Measurements from ENCODE around the gene SPPL2B.

The SPPL2B gene

GRCh38 chr19:2333027-2333806, 4.7 kb downstream of the SPPL2B start:
- H3K27ac ChIP-seq (ENCODE audit: low read length), result no peak overlapping the region
- no peaks in the 10 kb centered on the region for H3K27me3 ChIP-seq (ENCODE audit: control insufficient read depth in 1 of 2, insufficient read depth in 2 of 2, low read length in 2 of 2)
- H3K4me3 ChIP-seq (ENCODE audit: low read length in 2 of 2), result no peak overlapping the region
- no peaks in the 10 kb centered on the region for H3K9me3 ChIP-seq (ENCODE audit: control insufficient read depth in 2 of 2, low read length in 2 of 2)
- no peaks in the 10 kb centered on the region for H3K36me3 ChIP-seq (ENCODE audit: control insufficient read depth in 2 of 2, insufficient read depth in 2 of 2, low read length in 2 of 2)
- peaks cover 36% of the 10 kb centered on the region for H3K4me1 ChIP-seq (ENCODE audit: control insufficient read depth, insufficient read depth, low read length)
- no peak overlapping the region for H3K9ac ChIP-seq (ENCODE audit: low read length in 2 of 2)

- Histone ChIP-seq H3K4me1 (ENCODE audit: control insufficient read depth, insufficient read depth, low read length) (peaks cover 36% of the 10 kb centered on the region), H3K27me3 (ENCODE audit: control insufficient read depth in 1 of 2, insufficient read depth in 2 of 2, low read length in 2 of 2) (no peaks in the 10 kb centered on the region), H3K36me3 (ENCODE audit: control insufficient read depth in 2 of 2, insufficient read depth in 2 of 2, low read length in 2 of 2) (no peaks in the 10 kb centered on the region), H3K4me3 (ENCODE audit: low read length in 2 of 2) (no peak overlapping the region), H3K9me3 (ENCODE audit: control insufficient read depth in 2 of 2, low read length in 2 of 2) (no peaks in the 10 kb centered on the region), H3K9ac (ENCODE audit: low read length in 2 of 2) (no peak overlapping the region), H3K27ac (ENCODE audit: low read length) (no peak overlapping the region)
These were observed 5.3 kb downstream of the SPPL2B start for GRCh38 chr19:2333807-2334211.

GRCh38 chr19:2334426-2334825, 5.9 kb downstream of the SPPL2B start:
- no peaks in the 10 kb centered on the region for H3K9me3 ChIP-seq (ENCODE audit: control insufficient read depth in 2 of 2, low read length in 2 of 2)
- no peak overlapping the region for H3K27ac ChIP-seq (ENCODE audit: low read length)
- H3K9ac ChIP-seq (ENCODE audit: low read length in 2 of 2), result no peak overlapping the region
- H3K36me3 ChIP-seq (ENCODE audit: control insufficient read depth in 2 of 2, insufficient read depth in 2 of 2, low read length in 2 of 2), result no peaks in the 10 kb centered on the region
- no peak overlapping the region for H3K4me3 ChIP-seq (ENCODE audit: low read length in 2 of 2)
- peaks cover 30% of the 10 kb centered on the region for H3K4me1 ChIP-seq (ENCODE audit: control insufficient read depth, insufficient read depth, low read length)
- no peaks in the 10 kb centered on the region for H3K27me3 ChIP-seq (ENCODE audit: control insufficient read depth in 1 of 2, insufficient read depth in 2 of 2, low read length in 2 of 2)

GRCh38 chr19:2334986-2335846, 6.7 kb downstream of the SPPL2B start:
- Histone ChIP-seq H3K36me3 (ENCODE audit: control insufficient read depth in 2 of 2, insufficient read depth in 2 of 2, low read length in 2 of 2) (no peaks in the 10 kb centered on the region), H3K9me3 (ENCODE audit: control insufficient read depth in 2 of 2, low read length in 2 of 2) (no peaks in the 10 kb centered on the region), H3K4me1 (ENCODE audit: control insufficient read depth, insufficient read depth, low read length) (peaks cover 26% of the 10 kb centered on the region)

GRCh38 chr19:2335848-2336247, 7.4 kb downstream of the SPPL2B start:
- Histone ChIP-seq H3K9me3 (ENCODE audit: control insufficient read depth in 2 of 2, low read length in 2 of 2) (no peaks in the 10 kb centered on the region), H3K27ac (ENCODE audit: low read length) (no peak overlapping the region), H3K27me3 (ENCODE audit: control insufficient read depth in 1 of 2, insufficient read depth in 2 of 2, low read length in 2 of 2) (no peaks in the 10 kb centered on the region), H3K9ac (ENCODE audit: low read length in 2 of 2) (no peak overlapping the region), H3K36me3 (ENCODE audit: control insufficient read depth in 2 of 2, insufficient read depth in 2 of 2, low read length in 2 of 2) (no peaks in the 10 kb centered on the region), H3K4me3 (ENCODE audit: low read length in 2 of 2) (no peak overlapping the region), H3K4me1 (ENCODE audit: control insufficient read depth, insufficient read depth, low read length) (peaks cover 20% of the 10 kb centered on the region)

More at GRCh38 chr19:2334986-2335846, 6.7 kb downstream of the SPPL2B start:
- Histone ChIP-seq H3K27ac (ENCODE audit: low read length) (no peak overlapping the region), H3K4me3 (ENCODE audit: low read length in 2 of 2) (no peak overlapping the region), H3K9ac (ENCODE audit: low read length in 2 of 2) (no peak overlapping the region), H3K27me3 (ENCODE audit: control insufficient read depth in 1 of 2, insufficient read depth in 2 of 2, low read length in 2 of 2) (no peaks in the 10 kb centered on the region)

GRCh38 chr19:2336528-2337328, 8.2 kb downstream of the SPPL2B start:
- H3K4me3 ChIP-seq (ENCODE audit: low read length in 2 of 2), result no peak overlapping the region
- H3K9ac ChIP-seq (ENCODE audit: low read length in 2 of 2), result no peak overlapping the region
- H3K27ac ChIP-seq (ENCODE audit: low read length), result no peak overlapping the region
- no peaks in the 10 kb centered on the region for H3K27me3 ChIP-seq (ENCODE audit: control insufficient read depth in 1 of 2, insufficient read depth in 2 of 2, low read length in 2 of 2)
- H3K4me1 ChIP-seq (ENCODE audit: control insufficient read depth, insufficient read depth, low read length), result peaks cover 11% of the 10 kb centered on the region
- no peaks in the 10 kb centered on the region for H3K9me3 ChIP-seq (ENCODE audit: control insufficient read depth in 2 of 2, low read length in 2 of 2)
- H3K36me3 ChIP-seq (ENCODE audit: control insufficient read depth in 2 of 2, insufficient read depth in 2 of 2, low read length in 2 of 2), result peaks cover 0 to 2% of the 10 kb centered on the region in 2 donors

GRCh38 chr19:2337329-2337707, 8.8 kb downstream of the SPPL2B start:
- Histone ChIP-seq H3K27ac (ENCODE audit: low read length) (no peak overlapping the region), H3K4me3 (ENCODE audit: low read length in 2 of 2) (no peak overlapping the region), H3K36me3 (ENCODE audit: control insufficient read depth in 2 of 2, insufficient read depth in 2 of 2, low read length in 2 of 2) (peaks cover 0 to 2% of the 10 kb centered on the region in 2 donors), H3K4me1 (ENCODE audit: control insufficient read depth, insufficient read depth, low read length) (peaks cover 5% of the 10 kb centered on the region), H3K9ac (ENCODE audit: low read length in 2 of 2) (no peak overlapping the region), H3K9me3 (ENCODE audit: control insufficient read depth in 2 of 2, low read length in 2 of 2) (no peaks in the 10 kb centered on the region), H3K27me3 (ENCODE audit: control insufficient read depth in 1 of 2, insufficient read depth in 2 of 2, low read length in 2 of 2) (no peaks in the 10 kb centered on the region)

- H3K27ac ChIP-seq (ENCODE audit: low read length), result no peak overlapping the region
- peaks cover 0 to 2% of the 10 kb centered on the region in 2 donors for H3K36me3 ChIP-seq (ENCODE audit: control insufficient read depth in 2 of 2, insufficient read depth in 2 of 2, low read length in 2 of 2)
- H3K9ac ChIP-seq (ENCODE audit: low read length in 2 of 2), result no peak overlapping the region
- H3K27me3 ChIP-seq (ENCODE audit: control insufficient read depth in 1 of 2, insufficient read depth in 2 of 2, low read length in 2 of 2), result no peaks in the 10 kb centered on the region
- H3K4me3 ChIP-seq (ENCODE audit: low read length in 2 of 2), result no peak overlapping the region
- H3K4me1 ChIP-seq (ENCODE audit: control insufficient read depth, insufficient read depth, low read length), result no peaks in the 10 kb centered on the region
- no peaks in the 10 kb centered on the region for H3K9me3 ChIP-seq (ENCODE audit: control insufficient read depth in 2 of 2, low read length in 2 of 2)
These were observed 9.7 kb downstream of the SPPL2B start for GRCh38 chr19:2338055-2338615.

- H3K27me3 ChIP-seq (ENCODE audit: control insufficient read depth in 1 of 2, insufficient read depth in 2 of 2, low read length in 2 of 2), result no peaks in the 10 kb centered on the region
- no peaks in the 10 kb centered on the region for H3K9me3 ChIP-seq (ENCODE audit: control insufficient read depth in 2 of 2, low read length in 2 of 2)
- H3K36me3 ChIP-seq (ENCODE audit: control insufficient read depth in 2 of 2, insufficient read depth in 2 of 2, low read length in 2 of 2), result peaks cover 0 to 2% of the 10 kb centered on the region in 2 donors
- H3K27ac ChIP-seq (ENCODE audit: low read length), result no peak overlapping the region
- no peaks in the 10 kb centered on the region for H3K4me1 ChIP-seq (ENCODE audit: control insufficient read depth, insufficient read depth, low read length)
- no peak overlapping the region for H3K9ac ChIP-seq (ENCODE audit: low read length in 2 of 2)
- H3K4me3 ChIP-seq (ENCODE audit: low read length in 2 of 2), result no peak overlapping the region
These were observed 10.5 kb downstream of the SPPL2B start for GRCh38 chr19:2338751-2339643.
